CD4-positive, alpha-beta T cell treated with Interleukin-2 at 100 ng/mL for 4 hours (primary cell): ENCODE data around the gene INO80E.

ENCODE experiments used
- DNase-seq: peaks from one replicate; pipeline ENCODE4 v3.0.0-alpha.2; 2020; ENCODE audit warnings: low spot score

The INO80E gene

DNA sequence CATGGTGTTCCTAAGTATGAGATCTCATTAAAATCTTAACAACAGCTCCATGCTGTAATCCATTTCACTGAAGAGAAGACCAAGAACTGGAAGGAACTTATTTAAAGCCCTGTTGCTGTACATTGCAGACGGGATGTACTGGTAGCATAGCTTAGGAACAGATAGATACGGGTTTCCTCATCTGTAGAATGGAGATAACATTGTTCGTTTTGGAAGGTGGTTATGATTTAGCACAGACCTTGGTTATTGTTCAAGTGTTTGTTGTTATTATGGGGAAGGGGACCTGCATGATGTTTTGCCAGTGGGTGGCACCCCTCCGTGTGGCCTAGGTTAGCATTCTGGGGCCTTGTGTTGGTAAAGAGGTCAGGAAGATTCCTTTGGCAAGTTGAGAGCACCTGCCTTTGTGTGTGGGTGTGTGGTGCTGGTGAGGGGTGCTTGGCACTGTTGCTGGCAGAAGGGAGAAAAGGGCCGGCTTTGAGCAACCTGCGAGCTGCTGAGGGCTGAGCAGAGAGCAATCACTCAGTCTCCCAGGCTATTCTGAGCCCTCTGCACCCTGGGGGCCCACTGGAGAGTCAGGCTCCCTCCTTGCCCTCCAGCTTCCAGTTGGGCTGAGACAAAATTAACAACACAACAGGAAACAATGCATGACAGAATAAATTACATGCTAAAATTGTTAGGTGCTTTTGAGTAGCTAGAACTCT is 20.1 kb upstream of the INO80E start:
- no peak for DNase-seq

- no peak for DNase-seq
Observed at GRCh38 chr16:29977063-29977825, 18.8 kb upstream of the INO80E start.

DNA sequence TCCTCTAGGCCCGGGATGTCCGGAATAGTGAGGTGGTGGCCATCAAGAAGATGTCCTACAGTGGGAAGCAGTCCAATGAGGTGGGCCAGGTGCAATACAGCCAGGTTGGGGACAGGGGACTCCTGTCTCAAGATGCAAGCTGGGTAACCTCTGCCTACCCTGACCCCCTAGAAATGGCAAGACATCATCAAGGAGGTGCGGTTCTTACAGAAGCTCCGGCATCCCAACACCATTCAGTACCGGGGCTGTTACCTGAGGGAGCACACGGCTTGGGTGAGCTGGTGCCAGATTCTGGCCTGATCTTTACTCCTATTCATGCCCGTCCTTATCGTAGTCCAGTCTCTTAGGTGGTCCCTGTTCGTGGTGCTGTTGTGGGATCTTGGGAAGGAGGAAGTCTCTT is 18.0 kb upstream of the INO80E start:
- DNase-seq, result no peak

GRCh38 chr16:29978564-29979270 is 17.3 kb upstream of the INO80E start:
- DNase-seq, result no peak

- DNase-seq, result no peak
Observed at GRCh38 chr16:29982560-29983419, 13.3 kb upstream of the INO80E start.

DNA sequence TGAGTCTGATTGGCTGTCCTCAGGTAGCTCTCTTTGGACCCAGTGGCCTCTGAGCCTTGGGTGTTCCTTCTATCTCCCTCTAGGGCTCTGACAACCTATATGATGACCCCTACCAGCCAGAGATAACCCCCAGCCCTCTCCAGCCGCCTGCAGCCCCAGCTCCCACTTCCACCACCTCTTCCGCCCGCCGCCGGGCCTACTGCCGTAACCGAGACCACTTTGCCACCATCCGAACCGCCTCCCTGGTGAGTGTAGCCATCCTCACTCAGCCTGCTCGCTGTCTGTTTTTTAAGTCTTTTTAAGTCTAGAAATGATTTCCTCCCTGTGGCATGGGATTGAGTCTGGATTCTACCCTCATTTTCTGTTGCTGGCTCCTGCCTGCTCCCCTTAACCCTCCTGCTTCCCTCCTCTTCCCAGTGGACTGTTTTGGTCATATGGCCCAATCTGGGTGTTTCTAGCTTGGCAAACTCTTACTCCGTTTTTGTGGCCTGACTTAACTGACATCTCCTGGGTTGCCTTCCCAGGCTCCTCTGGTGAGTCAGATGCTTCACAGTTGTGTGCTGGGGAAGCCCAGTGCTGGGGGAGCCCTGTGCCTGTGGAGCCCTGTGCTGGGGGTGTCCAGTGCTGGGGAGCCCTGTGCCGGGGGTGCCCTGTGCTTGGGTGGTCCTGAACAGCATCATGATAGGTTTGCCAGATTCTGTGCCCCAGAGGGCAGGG is 12.5 kb upstream of the INO80E start:
- no peak for DNase-seq

GRCh38 chr16:29984137-29984763 is 11.8 kb upstream of the INO80E start:
- no peak for DNase-seq

- DNase-seq, result no peak
Observed at GRCh38 chr16:29984764-29985147, 11.3 kb upstream of the INO80E start.

- DNase-seq, result no peak
Observed at GRCh38 chr16:29985271-29985811, 10.7 kb upstream of the INO80E start.

- DNase-seq, result no peak
Observed at GRCh38 chr16:29986231-29986630, 9.8 kb upstream of the INO80E start.

GRCh38 chr16:29986931-29987330 is 9.1 kb upstream of the INO80E start:
- no peak for DNase-seq

GRCh38 chr16:29987371-29988085 is 8.5 kb upstream of the INO80E start:
- DNase-seq, result no peak

DNA sequence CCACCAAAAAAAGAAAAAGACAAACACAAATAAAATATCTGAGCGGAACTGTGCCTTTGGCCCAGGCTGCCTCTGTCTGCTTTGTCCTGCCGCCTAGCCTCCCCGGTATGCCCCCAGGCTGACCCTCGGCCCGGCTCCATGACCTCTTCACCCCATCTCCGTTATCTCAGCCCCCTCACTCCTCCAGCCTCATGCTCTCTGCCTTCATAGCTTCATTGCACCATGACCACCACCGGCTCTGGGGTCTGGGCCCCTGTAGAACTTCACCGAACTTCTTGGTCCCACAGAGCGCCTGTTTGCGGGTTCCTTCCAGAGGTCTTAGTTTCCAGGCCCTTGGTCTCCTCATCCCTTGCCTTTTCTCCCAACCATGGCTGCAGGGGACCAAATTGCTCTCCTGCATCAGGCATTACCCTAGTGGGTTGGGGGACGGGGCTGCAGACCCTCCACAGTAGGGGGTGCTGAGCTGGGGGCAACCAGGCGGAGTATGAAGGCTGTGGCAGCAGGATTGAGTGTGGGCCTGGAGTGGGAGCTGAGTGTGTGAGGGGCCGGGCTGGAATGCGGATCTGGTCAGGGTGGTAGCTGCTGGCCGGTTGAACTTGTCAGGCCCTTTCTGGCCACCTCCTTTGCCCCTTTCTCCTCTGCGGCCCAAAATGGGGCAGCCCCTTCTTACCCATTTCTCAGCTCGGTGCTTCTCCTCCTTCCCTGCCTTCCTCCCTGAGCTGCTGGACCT is 7.5 kb upstream of the INO80E start:
- no peak for DNase-seq

- DNase-seq, result no peak
Observed at GRCh38 chr16:29989111-29989858, 6.8 kb upstream of the INO80E start.

DNA sequence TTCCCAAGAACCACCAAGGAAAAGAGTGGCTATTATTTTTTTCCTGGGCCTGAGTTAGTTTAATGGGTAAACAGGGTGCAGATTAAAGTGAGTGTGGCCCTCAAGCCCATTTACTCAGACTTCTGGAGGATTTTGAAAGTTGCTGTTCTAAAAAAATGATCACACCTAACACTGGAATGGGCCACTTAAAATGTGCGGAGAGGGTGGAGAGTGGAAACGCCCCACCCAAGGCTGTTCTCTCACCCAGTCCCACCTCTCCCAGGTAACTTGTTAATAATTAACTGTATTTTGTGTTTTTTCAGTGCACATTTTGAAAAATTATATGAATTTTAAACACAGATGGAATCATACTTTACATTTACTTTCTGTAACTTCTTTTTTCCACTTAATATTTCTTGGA is 6.0 kb upstream of the INO80E start:
- DNase-seq, result no peak

DNA sequence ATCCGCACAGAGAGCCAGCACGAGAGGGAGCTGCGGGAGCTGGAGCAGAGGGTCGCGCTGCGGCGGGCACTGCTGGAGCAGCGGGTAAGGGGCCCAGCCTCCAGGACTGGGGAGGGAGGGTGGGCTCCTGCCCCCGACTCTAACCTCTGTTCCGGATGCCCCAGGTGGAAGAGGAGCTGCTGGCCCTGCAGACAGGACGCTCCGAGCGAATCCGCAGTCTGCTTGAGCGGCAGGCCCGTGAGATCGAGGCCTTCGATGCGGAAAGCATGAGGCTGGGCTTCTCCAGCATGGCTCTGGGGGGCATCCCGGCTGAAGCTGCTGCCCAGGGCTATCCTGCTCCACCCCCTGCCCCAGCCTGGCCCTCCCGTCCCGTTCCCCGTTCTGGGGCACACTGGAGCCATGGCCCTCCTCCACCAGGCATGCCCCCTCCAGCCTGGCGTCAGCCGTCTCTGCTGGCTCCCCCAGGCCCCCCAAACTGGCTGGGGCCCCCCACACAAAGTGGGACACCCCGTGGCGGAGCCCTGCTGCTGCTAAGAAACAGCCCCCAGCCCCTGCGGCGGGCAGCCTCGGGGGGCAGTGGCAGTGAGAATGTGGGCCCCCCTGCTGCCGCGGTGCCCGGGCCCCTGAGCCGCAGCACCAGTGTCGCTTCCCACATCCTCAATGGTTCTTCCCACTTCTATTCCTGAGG is 5.0 kb upstream of the INO80E start:
- no peak for DNase-seq

GRCh38 chr16:29991571-29991904 is 4.5 kb upstream of the INO80E start:
- no peak for DNase-seq

DNA sequence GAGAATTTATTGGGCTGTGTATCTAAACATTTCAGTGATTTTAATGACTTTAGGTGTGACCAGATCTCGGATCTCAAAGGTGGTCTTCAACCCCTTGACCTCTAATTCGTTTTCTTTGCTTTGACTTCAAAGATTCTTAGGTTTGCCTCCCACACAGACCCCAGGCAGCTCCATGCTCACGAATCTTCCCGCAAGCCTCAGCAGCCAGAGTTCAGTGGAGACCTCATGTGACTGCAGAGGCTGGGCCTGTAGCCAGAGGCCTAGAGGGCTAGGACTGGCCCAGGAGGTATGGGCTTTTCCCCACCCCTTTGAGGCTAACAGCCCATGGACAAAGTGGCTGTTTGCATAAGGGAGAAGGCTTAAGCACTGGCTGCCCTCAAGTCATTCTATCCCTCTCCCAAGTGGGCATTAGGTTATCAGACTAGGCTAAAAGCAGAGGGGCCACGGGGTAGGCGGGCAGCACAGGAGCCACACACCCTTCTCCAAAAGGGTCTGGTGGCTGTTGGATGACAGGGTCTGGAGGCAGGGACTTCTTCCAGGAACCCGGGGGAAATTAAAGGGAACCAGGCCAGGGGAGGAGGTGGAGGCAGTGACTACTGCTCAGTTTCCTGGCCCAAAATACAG is 3.6 kb upstream of the INO80E start:
- no peak for DNase-seq
